HG03354 (cell line): Measurements from ENCODE around the gene ATG9B.
A peak's percentile ranks its signal among the peaks of the same experiment; 100 is the strongest.
"Not testable (repeated sequence)": the region's sequence is repeated elsewhere in the genome, so short reads cannot be mapped to it uniquely, and the experiment has no call there.

ENCODE experiments used
- ATAC-seq: cut with Tn5 transposase; IDR thresholded peaks from one replicate; pipeline ENCODE4 v1.9.1; 2021; ENCODE audit warnings: mild to moderate bottlenecking; ENCODE audit not compliant: unreplicated experiment, poor library complexity, severe bottlenecking

The ATG9B gene

GRCh38 chr7:151038951-151039849 lies 14.9 kb upstream of the ATG9B start:
- ATAC-seq = no peak

- ATAC-seq = no peak
These were observed 11.6 kb upstream of the ATG9B start for GRCh38 chr7:151035902-151036301.

GRCh38 chr7:151035026-151035717 lies 10.9 kb upstream of the ATG9B start:
- ATAC-seq = no peak

DNA sequence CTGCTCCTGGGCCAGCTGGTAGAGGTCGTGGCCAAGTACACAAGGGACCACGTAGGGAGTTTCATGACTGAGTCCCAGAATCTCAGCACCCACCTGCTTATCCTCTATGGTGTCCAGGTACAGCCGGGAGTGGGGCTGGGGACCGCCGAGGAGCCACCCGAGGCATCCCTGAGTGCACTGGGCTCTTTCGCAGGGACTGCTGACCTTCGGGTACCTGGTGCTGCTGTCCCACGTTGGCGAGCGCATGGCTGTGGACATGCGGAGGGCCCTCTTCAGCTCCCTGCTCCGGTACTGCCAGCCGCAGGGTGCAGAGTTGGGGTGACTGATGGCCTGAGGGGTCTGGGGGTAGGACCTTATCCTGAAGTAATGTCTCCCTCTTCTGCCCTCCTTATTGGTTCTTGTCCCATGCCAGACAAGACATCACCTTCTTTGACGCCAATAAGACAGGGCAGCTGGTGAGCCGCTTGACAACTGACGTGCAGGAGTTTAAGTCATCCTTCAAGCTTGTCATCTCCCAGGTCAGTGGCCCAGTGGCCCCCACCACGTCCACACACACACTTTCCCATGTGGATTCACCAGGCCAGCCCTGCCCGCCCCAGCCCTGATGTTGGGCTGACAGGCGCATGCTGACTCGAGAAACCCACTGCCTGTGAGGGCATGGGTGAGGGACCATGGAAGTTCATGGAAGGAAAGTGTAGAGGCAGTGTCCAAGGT lies 10.2 kb upstream of the ATG9B start:
- ATAC-seq = no peak

- ATAC-seq = no peak
These were observed 9.6 kb upstream of the ATG9B start for GRCh38 chr7:151033864-151034249.

GRCh38 chr7:151032936-151033863 lies 8.9 kb upstream of the ATG9B start:
- ATAC-seq = no peak

DNA sequence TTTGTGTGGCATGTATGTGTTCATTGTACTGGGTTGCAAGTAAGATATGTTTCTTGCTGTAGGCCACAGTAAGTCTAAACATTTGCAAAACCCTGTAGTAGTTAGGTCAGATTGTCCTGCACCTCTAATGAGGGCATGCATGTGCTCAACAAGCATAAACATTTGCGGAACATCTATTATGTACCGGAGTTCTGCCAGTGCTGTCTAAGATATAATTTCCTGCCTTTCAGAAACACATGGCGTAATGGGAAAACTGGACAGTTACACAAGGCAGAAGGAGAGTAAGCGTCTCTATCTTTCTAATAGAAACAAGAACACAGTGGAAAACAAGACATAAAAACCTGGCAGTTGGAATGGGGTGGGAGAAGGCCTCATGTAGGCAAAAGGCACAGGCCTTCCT lies 6.7 kb upstream of the ATG9B start:
- no peak for ATAC-seq

- no peak for ATAC-seq
These were observed 4.7 kb upstream of the ATG9B start for GRCh38 chr7:151028948-151029501.

DNA sequence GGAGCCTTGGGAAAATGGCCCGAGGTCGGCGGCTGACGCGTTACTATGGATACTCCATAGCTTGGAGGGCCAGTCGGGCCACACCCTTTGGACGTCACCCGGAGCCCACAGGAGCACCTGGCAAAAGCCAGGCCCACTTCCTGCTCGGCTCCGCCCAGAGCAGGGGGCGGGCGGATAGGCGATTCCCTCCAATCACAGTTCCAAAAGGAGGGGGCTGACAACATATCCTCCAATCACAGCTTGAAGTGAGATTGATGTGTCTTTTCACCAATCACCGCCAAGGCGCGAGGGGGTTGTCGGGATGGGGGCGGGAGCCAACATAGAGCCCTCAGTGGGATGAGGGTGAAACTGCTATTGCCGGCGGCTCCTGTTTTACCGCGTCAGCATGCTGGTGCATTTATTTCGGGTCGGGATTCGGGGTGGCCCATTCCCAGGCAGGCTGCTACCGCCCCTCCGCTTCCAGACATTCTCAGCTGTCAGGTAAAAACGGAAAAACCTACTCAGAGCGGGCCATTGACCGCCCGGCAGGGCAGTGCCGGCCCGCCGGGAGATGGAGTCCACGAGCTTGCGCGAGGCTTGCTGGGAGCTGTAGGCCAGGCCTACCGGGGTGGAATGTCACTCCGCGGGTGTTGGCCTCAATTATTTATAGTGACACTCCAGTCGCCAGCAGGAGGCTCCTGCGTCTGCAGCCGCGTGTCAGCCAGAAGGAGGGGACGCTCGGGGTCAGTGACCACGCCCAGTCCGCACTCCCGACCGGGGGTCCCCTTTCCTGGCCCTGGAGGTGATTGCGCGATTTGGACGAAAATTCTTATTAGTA lies 4.0 kb upstream of the ATG9B start, which contains the start of gene ABCB8:
ABCB8 (plus strand) TSS at position 320 of the 817 bp plus-strand sequence; CDS start at position 386, 66 bp downstream.
- ATAC-seq = peak; percentile 96

DNA sequence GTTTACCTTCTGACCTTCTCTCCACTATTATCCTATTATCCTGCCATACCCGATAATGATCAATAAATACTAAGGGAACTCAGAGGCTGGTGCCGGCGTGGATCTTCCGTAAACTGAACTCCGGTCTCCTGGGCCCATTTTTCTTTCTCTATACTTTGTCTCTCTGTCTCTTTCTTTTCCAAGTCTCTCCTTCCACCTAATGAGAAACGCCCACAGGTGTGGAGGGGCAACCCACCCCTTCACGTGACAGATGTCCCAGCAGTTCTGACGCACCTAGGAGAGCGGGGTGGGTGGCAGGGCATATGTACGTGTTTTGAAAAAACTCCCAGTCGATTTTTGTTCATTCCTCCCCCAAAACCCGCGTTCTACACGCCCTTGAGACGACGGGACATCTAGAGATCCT lies 3.4 kb upstream of the ATG9B start:
- ATAC-seq = not testable (repeated sequence)

DNA sequence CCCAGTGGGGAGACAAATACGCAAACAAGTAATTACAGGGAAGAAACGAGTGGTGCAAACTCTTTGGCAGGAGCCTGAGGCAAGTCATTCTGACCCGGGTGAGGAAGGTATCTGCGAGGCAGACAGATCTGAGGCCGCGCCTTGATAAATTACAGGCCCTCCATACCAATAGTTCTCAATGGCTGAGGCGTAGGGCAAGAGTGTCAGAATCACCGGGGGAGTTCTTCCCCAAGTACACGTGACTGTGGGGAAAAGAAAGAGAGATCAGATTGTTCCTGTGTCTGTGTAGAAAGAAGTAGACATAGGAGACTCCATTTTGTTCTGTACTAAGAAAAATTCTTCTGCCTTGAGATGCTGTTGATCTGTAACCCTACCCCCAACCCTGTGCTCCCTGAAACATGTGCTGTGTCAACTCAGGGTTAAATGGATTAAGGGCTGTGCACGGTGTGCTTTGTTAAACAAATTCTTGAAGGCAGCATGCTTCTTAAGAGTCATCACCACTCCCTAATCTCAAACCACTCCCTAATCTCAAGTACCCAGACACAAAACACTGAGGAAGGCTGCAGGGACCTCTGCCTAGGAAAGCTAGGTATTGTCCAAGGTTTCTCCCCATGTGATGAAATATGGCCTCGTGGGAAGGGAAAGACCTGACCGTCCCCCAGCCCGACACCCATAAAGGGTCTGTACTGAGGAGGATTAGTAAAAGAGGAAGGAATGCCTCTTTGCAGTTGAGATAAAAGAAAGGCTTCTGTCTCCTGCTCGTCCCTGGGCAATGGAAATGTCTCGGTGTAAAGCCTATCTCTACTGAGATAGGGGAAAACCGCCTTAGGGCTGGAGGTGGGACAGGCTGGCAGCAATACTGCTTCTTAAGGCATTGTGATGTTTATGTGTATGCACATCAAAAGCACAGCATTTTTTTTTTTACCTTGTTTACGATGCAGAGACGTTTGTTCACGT lies 2.8 kb upstream of the ATG9B start:
- not testable (repeated sequence) for ATAC-seq

- ATAC-seq = no peak
These were observed 1.8 kb upstream of the ATG9B start for GRCh38 chr7:151025924-151026671.

DNA sequence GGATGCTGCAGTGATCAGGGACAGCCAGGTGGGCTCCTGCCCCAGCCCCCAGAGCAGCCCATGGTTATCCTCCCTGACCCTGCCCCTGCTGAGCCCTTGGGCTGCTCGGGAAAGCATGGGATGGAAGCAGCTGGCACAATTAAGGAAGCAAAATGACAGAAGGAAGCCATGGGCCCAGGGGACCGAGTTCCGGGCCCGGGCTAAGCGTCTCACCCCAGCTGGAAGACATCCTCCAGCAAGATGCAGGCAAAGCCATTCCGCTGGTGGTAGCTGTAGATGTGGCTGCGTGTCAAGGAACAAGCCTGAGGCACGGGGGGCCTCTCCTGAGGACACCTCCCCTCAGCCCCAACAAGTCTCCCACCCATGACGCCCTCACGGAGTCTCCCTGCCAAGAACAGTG lies 1.1 kb downstream of the ATG9B start:
- no peak for ATAC-seq

GRCh38 chr7:151020231-151020630 lies 4.1 kb downstream of the ATG9B start:
- no peak for ATAC-seq

DNA sequence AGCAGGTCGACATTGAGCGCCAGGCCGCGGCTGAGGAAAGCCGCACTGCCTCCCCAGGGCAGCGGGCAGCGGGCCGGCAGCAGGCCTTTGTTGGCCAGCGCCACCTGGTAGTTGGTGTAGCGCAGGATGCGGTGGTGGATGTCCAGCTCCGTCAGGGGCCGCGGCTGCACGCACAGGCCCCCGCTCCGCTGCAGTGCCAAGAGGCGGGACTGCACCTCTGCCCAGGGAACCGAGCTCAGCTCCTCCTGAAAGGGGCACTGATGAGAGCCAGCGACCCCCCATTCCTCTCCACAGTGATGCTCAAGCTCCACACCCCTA lies 5.2 kb downstream of the ATG9B start:
- ATAC-seq = no peak

DNA sequence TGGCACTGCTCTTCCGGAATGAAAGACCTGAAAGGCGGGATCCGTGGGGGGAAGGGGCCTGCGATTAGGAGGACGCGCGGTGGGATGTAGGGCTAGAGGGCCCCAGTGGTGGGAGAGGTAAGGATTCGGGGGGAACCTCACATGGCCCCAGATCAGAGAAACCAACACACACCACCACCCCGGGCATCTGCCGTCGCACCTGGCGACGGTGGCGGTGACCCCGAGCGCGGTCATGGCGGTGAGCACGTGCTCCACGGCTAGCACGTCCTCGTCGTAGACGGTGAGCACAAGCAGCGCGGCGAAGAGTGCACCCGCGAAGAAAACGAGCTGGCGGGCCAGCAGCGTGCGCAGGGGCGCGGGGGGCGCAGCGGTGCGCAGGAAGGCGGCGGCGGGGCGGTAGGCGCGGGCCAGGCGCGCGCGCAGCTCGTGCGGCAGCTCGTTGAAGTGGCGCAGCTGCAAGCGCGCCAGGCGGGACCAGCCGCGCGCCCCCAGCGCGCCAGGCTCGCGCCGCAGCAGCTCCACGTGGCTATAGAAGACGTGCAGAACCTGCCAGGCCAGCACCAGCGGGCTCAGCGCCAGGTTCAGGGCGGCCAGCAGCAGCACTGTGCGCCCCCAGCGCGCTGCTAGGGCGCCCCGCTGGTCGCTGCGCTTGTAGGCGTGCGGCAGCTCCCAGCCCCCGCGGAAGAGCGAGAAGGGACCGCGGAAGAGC lies 5.7 kb downstream of the ATG9B start:
- ATAC-seq = peak; percentile 28
